Islet of Langerhans (tissue), 1 donor: ENCODE results near the gene CRIP3.
"Not testable (repeated sequence)": the region's sequence is repeated elsewhere in the genome, so short reads cannot be mapped to it uniquely, and the experiment has no call there.

Source experiments
- FAIRE-seq: peaks from one replicate; lab custom pipeline; 2011; peaks lifted over from hg19 to GRCh38; lab: Jason Lieb, UNC

Gene CRIP3

GRCh38 chr6:43306086-43306485, 2.5 kb downstream of the CRIP3 start:
- FAIRE-seq = no peak

- no peak for FAIRE-seq
Observed at GRCh38 chr6:43304882-43305281, 3.7 kb downstream of the CRIP3 start.

DNA sequence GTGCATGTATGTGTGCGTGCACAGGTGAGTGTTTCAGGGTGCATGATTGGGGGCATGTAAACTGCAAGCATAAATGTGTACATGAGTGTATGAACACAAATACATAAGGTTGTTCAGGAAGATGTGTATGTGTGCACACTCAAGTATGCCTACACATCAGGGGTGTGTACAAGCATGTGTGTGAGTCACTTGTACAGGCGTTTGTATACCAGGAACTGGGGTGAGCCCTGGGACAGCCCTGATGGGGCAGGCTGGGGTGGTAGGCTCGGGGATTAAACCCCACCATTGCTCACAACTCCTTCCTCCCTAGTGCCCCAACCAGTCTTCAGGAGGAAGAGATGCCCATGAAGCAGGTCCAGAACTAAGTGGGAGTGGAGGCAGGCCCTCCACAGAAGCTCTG, 4.3 kb downstream of the CRIP3 start:
- FAIRE-seq = no peak

DNA sequence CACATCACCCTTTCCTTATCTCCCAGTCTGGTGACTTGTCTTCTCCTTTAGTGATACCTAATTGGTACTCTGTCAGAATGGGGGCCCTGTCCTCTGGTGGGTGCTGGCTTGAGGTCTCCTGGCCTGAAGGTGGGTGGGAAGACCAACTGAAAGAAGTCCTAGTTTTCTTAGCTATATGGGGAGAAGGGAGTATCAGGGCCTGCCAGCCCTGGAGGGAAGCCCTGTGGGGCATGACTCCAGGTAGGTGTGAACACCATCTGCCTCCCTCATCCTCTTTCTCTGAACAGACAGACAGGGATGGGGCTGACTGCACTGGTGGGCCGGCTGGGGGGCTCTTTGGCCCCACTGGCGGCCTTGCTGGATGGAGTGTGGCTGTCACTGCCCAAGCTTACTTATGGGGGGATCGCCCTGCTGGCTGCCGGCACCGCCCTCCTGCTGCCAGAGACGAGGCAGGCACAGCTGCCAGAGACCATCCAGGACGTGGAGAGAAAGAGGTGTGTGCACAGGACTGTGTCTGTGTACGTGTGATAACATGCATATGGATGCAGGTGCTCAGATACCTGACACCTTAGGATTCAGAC, 4.8 kb downstream of the CRIP3 start:
- FAIRE-seq = no peak

GRCh38 chr6:43303006-43303405, 5.6 kb downstream of the CRIP3 start:
- FAIRE-seq = not testable (repeated sequence)

DNA sequence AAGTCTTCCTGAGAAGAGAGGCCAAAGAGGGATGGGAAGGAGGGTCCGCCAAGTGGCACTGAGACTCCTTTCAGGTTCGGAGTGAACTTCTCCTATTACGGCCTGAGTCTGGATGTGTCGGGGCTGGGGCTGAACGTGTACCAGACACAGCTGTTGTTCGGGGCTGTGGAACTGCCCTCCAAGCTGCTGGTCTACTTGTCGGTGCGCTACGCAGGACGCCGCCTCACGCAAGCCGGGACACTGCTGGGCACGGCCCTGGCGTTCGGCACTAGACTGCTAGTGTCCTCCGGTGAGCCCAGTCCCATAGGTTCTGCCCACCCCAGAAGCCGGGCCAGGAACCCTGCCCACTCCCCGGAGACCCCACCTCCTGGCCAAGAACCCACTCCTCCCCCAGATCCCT, 6.5 kb downstream of the CRIP3 start:
- no peak for FAIRE-seq

DNA sequence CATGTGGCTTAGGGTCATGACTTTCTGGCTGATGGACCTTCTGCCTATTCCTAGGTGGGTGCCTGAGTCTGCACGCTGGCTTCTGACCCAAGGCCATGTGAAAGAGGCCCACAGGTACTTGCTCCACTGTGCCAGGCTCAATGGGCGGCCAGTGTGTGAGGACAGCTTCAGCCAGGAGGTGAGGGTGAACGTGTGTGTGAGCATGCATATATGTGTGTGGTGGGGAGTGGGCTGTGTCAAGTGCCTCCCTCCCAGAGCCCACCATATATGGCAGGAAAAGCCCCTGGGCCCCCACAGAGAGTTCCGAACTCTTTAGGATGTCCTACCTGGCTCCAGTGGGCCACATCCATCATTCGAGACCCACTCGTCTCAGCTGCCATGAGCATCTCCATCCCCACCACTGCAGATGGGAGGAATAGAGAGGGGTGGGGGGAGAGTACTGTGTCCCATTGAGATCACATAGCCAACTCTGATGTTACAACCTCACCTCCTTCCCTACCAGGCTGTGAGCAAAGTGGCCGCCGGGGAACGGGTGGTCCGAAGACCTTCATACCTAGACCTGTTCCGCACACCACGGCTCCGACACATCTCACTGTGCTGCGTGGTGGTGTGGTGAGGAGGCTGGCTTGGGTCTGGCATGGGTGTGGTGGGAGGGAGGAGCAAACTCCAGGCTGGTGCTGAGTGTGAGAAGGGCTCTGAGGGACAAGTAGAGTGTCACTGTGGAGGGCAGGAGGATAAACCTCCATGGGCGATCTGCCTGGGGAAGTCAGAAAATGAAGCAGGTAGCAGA, 7.3 kb downstream of the CRIP3 start:
- FAIRE-seq = no peak

- FAIRE-seq = no peak
Observed at GRCh38 chr6:43299338-43300293, 9.0 kb downstream of the CRIP3 start.

- no peak for FAIRE-seq
Observed at GRCh38 chr6:43298565-43299337, 9.9 kb downstream of the CRIP3 start.

- FAIRE-seq = no peak
Observed at GRCh38 chr6:43297644-43298564, 10.7 kb downstream of the CRIP3 start, which contains the start of gene SLC22A7. Gene SLC22A7 (plus strand): TSS chr6:43298260. CDS start chr6:43298359, 99 bp downstream.

DNA sequence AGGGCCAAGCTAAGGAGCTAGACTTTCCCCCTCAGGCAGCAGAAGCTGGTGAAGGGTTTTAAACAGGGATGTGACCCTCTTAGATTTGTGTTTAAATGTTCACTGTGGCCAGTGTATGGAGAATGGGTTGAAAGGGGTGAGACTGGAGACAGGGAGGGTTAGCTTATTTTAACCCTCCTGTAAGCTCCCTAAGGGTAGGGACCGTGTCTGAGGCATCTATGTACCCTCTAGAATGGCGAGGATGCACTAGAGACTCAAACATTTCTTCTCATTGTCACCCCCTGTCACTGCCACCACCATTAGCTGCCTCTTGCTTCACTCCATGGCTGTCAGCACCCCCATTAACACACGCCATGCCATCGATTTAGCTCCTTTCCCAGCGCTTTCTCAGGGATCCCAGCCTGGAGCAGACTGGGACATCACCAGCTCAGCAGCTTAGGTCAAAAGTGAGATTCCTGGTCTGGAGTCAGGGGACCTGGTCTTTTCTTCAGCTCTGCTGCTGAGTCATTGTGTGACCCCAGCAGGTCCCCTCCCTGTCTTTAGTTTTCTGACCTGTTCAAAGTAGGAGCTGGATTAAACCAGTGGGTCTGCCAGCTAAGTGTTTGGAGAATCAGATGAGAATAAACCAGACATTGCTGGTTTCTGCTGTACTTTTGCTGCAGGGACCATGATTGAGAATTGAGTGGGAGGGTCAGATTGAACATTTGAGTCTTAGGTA, 11.7 kb downstream of the CRIP3 start:
- no peak for FAIRE-seq

- FAIRE-seq = no peak
Observed at GRCh38 chr6:43295456-43295855, 13.2 kb downstream of the CRIP3 start.

DNA sequence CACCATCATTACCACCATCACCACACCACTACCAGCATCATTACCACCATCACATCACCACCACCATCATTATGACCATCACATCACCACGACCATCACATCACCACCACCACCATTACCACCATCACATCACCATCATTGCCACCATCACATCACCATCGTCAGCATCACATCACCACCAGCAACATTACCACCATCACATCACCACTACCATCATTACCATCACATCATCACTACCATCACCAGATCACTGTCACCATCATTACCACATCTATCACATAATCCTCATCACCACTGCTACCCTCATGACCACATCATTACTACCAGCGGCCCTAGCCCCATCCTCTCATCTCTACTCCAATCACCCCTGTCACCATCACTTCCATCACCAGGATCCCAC, 14.1 kb downstream of the CRIP3 start:
- no peak for FAIRE-seq

- no peak for FAIRE-seq
Observed at GRCh38 chr6:43293698-43294097, 14.9 kb downstream of the CRIP3 start.

DNA sequence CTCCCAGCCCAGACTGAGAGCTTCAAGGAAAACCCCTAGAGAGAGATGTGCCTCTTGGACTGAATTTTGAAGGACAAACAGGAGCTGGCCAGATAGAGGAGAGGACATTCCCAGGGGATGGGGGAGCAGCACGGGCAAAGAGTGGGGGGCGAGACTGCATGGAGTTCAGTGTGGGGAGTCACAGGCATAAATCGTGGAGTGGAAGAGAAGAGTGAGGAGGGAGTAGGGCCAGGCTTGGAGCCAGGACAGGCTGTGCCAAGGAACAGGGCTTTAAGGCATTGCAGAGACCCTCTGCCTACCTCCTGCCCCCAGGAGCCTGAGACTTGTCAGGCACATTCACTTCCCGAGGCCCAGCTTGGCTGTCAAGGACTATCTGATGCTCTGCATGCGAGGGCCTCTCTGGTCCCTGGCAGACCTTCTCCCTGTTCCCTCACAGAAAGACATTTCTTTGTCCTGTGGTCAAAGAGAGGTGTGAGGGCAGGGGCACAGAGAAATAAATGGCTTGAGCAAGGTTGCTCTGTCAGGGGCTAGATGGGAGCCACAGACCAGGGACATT, 15.8 kb downstream of the CRIP3 start:
- no peak for FAIRE-seq

- no peak for FAIRE-seq
Observed at GRCh38 chr6:43292341-43292740, 16.3 kb downstream of the CRIP3 start.

GRCh38 chr6:43291708-43292107, 16.9 kb downstream of the CRIP3 start:
- FAIRE-seq = no peak

GRCh38 chr6:43290905-43291355, 17.7 kb downstream of the CRIP3 start:
- no peak for FAIRE-seq

GRCh38 chr6:43290339-43290904, 18.2 kb downstream of the CRIP3 start:
- FAIRE-seq = no peak
